ENCODE measurements around the gene NCKAP5L.

NCKAP5L gene

GRCh38 chr12:49871263-49871561, 43.0 kb upstream of the NCKAP5L start:
- FAIRE-seq (no peak), DNase-seq (ENCODE audit: insufficient read length) (no peak)
- TF ChIP-seq POLR2AphosphoS5 (IDR thresholded peaks at IDR 0.05; ENCODE audit: low read depth, low read length) (no peak), TAF1 (IDR thresholded peaks at IDR 0.05; ENCODE audit: borderline replicate concordance, low read depth, low read length) (no peak), POLR2A (IDR thresholded peaks at IDR 0.05; ENCODE audit: low read depth, low read length) (no peak)

DNA sequence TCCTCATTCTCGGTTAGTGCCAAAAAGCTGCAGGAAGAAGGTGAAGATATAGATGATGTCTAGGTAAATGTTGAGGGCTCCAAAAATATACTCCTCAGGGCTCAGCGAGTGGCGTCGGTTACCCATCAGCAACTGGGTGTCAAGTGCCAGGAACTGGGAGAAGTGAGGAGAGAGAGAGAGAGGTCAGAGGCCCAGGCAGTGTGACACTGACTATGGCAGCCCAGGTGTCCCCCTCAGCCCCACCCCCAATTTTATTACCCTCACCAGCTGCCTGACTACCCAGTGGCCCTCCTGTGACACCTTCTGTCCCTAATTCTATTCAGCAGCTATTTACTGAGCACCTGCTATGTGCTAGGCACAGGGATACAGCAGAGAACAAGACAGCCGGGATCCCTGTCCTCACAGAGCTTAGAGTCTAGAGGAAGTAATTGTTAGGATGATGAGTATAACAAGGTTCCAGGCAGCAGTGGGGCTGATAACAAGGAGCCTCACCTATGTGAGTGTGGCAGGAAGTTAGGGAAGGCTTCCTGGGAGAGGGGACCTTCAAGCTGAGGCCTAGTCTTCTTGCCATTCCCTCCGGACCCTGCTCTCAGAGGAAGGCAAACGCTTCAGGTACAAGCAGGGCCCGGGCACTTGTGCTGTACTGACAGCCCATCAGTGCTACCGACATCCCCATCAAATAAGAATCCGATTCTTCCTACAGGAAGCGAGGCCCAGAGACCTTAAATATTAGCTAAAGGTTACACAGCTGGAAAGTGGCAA, 42.5 kb upstream of the NCKAP5L start:
- DNase-seq (ENCODE audit: insufficient read length): no peak
- FAIRE-seq: no peak
- TF ChIP-seq TAF1 (IDR thresholded peaks at IDR 0.05; ENCODE audit: borderline replicate concordance, low read depth, low read length) (no peak), POLR2A (IDR thresholded peaks at IDR 0.05; ENCODE audit: low read depth, low read length) (no peak), POLR2AphosphoS5 (IDR thresholded peaks at IDR 0.05; ENCODE audit: low read depth, low read length) (no peak)

DNA sequence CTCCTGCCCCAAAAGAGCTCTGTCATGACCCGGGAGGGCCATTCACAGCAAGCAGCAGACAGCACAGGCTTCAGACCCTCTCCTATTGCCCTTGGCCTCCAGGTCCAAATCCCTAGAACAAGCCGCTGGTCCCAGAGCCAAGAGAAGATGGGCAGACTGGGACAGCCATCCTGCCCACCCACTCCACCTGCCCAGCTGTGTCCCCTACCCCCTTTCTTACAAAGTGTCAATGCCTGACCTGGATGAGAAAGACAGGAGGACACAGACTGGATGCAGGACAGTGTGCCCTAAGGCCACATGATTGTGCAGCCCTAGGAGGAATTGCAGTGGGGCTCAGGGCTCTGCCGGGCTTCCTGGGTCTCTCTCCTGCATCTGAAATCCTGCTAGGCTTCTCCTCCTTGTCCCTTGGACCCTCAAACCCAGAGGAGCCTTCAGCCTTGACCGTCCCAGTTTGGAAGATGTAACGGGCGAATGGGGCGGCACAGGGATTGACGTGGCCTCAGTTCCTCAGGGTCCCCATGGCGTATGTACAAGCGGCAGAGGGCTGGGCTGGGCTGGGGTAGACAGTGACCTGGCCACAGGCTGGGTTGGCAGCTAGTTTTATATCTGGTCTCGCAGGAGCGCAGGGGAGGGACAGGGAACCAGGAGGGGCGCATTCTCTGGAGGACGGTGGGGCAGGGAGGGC, 41.7 kb upstream of the NCKAP5L start:
- FAIRE-seq (no peak), DNase-seq (ENCODE audit: insufficient read length) (no peak)
- TF ChIP-seq POLR2A (IDR thresholded peaks at IDR 0.05; ENCODE audit: low read depth, low read length): no peak
- TF ChIP-seq TAF1 (IDR thresholded peaks at IDR 0.05; ENCODE audit: borderline replicate concordance, low read depth, low read length): no peak
- TF ChIP-seq POLR2AphosphoS5 (IDR thresholded peaks at IDR 0.05; ENCODE audit: low read depth, low read length): no peak

DNA sequence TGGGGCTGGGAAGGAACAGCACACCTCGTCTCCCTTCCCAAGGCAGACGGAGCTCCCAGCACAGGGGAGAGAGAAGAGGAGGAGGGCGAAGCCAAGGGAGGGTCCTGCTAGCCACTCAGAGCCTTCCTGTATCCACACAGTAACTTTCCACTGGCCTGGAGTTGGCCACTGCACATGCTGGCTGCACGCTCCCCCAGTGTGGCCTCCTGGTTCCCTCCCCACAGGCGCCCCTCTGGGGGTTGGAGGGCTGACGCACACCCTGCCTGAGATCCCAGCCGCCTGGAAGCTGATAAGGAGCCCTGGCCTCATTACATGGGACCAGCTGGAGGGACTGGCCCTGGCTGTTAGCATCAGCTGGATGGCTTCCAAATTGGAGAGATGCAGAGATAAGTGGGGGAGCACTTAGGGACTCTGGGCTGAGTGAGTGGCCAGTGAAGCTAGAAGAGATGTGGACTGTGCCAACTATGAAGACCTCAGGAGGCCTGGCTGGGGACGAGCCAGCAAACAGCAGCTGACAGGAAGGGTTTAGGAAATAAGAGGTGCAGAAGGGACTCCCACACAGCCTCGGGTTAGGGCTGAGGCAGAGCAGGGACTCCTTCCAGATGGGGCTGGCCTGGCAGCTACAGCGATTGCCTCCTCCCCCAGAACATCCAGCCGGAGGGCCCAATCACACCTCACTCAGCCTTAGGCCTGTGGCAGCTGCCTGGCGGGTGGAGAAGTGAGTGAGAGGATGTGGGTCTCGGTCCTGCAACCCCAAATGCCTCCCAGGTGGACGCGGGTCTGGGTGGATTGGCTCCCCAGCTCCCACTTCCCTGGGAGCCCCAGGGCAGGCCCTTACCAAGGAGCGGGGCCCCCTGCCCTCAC, 41.0 kb upstream of the NCKAP5L start:
- DNase-seq (ENCODE audit: insufficient read length) (no peak), FAIRE-seq (no peak)
- TF ChIP-seq POLR2AphosphoS5 (IDR thresholded peaks at IDR 0.05; ENCODE audit: low read depth, low read length) (no peak), TAF1 (IDR thresholded peaks at IDR 0.05; ENCODE audit: borderline replicate concordance, low read depth, low read length) (no peak), POLR2A (IDR thresholded peaks at IDR 0.05; ENCODE audit: low read depth, low read length) (no peak)

DNA sequence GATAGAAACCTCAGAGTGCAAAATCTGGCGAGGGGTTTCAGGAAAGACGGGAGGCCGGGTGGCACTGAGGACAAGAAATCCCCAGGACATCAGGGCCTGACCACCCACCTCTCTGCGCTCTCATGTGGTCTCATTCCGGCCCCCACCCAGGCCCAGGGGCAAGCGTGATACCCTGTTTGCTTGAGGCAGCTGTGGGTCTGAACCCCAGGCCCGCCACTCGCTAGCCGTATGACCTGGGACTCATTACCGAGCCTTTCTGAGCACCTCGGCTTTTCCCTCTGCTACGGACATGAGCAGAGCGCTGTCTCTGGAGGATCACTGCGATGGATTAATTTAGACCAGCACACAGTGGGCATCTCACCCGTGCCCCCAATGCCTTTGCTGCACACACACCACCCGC, 40.2 kb upstream of the NCKAP5L start:
- no peak for TF ChIP-seq POLR2AphosphoS5 (IDR thresholded peaks at IDR 0.05; ENCODE audit: low read depth, low read length)
- TF ChIP-seq POLR2A (IDR thresholded peaks at IDR 0.05; ENCODE audit: low read depth, low read length): no peak
- no peak for TF ChIP-seq TAF1 (IDR thresholded peaks at IDR 0.05; ENCODE audit: borderline replicate concordance, low read depth, low read length)
- FAIRE-seq: no peak
- DNase-seq (ENCODE audit: insufficient read length): no peak

- TF ChIP-seq POLR2A (IDR thresholded peaks at IDR 0.05; ENCODE audit: low read depth, low read length) (no peak), POLR2AphosphoS5 (IDR thresholded peaks at IDR 0.05; ENCODE audit: low read depth, low read length) (no peak)
- DNase-seq (ENCODE audit: insufficient read length): no peak
- no peak for FAIRE-seq
Observed at GRCh38 chr12:49867570-49868341, 39.5 kb upstream of the NCKAP5L start.

DNA sequence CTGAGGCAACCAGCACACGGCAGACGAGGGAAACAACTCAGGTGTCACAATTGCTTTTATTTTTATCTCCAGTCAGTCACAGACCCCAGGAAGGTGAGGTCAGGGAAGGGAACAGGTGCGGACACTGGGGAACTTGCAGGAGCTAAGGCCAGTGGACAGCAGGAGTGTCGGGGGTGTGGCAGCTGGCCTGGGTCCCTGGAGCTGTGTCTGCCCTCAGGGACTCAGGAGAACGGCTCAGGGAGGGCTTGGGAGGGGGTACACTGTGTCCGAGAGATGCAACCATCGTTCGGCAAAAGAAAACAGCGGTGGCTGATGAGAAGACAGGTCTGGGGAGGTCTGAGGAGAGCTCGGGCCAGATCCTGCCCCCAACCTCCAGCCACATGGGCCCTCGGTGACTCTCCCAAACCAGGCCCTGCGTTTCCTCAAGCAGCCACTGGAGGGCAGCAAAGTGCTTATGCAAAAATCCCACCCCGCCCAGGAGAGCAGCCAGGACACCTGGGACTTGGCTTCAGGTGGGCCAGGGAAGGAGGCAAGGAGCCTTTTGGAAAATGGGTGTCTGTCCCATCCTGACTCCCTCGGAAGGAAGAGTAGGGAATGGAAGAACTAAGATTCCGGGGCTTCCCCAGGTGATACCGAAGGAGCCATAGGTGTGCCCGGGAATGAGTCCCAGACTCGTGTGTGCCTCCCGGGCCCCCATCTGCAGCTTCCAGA, 38.8 kb upstream of the NCKAP5L start:
- peak; percentile 94 for DNase-seq (ENCODE audit: insufficient read length)
- TF ChIP-seq POLR2AphosphoS5 (IDR thresholded peaks at IDR 0.05; ENCODE audit: low read depth, low read length) (no peak), TAF1 (IDR thresholded peaks at IDR 0.05; ENCODE audit: borderline replicate concordance, low read depth, low read length) (no peak), POLR2A (IDR thresholded peaks at IDR 0.05; ENCODE audit: low read depth, low read length) (no peak)
- FAIRE-seq: peak; percentile 81

GRCh38 chr12:49865782-49866135, 37.5 kb upstream of the NCKAP5L start:
- FAIRE-seq (no peak), DNase-seq (ENCODE audit: insufficient read length) (no peak)
- TF ChIP-seq POLR2AphosphoS5 (IDR thresholded peaks at IDR 0.05; ENCODE audit: low read depth, low read length) (no peak), TAF1 (IDR thresholded peaks at IDR 0.05; ENCODE audit: borderline replicate concordance, low read depth, low read length) (no peak), POLR2A (IDR thresholded peaks at IDR 0.05; ENCODE audit: low read depth, low read length) (no peak)

GRCh38 chr12:49865109-49865781, 37.0 kb upstream of the NCKAP5L start:
- FAIRE-seq (no peak), DNase-seq (ENCODE audit: insufficient read length) (no peak)
- TF ChIP-seq POLR2AphosphoS5 (IDR thresholded peaks at IDR 0.05; ENCODE audit: low read depth, low read length) (no peak), POLR2A (IDR thresholded peaks at IDR 0.05; ENCODE audit: low read depth, low read length) (no peak), TAF1 (IDR thresholded peaks at IDR 0.05; ENCODE audit: borderline replicate concordance, low read depth, low read length) (no peak)

DNA sequence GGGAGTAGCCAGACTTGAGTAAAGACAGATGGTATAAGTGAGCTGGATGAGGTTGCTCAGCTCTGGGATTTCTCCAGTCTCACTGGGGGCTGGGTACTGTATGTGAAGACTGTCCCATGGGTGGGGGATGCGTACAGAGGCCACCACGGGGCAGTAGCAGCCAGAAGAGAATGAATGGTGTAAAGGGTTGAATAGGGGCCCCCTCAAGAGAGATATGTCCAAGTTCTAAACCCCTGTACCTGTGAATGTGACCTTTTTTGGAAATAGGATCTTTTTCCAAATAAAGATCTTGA, 36.5 kb upstream of the NCKAP5L start:
- DNase-seq (ENCODE audit: insufficient read length) (no peak), FAIRE-seq (no peak)
- TF ChIP-seq POLR2A (IDR thresholded peaks at IDR 0.05; ENCODE audit: low read depth, low read length) (no peak), POLR2AphosphoS5 (IDR thresholded peaks at IDR 0.05; ENCODE audit: low read depth, low read length) (no peak), TAF1 (IDR thresholded peaks at IDR 0.05; ENCODE audit: borderline replicate concordance, low read depth, low read length) (no peak)
